GM21526 (cell line): ENCODE results near the gene NAV3.

ENCODE experiments used
- ATAC-seq: cut with Tn5 transposase; IDR thresholded peaks from one replicate; pipeline ENCODE4 v1.9.1; 2021; ENCODE audit warnings: moderate library complexity; ENCODE audit not compliant: unreplicated experiment, low FRiP score

The NAV3 gene

DNA sequence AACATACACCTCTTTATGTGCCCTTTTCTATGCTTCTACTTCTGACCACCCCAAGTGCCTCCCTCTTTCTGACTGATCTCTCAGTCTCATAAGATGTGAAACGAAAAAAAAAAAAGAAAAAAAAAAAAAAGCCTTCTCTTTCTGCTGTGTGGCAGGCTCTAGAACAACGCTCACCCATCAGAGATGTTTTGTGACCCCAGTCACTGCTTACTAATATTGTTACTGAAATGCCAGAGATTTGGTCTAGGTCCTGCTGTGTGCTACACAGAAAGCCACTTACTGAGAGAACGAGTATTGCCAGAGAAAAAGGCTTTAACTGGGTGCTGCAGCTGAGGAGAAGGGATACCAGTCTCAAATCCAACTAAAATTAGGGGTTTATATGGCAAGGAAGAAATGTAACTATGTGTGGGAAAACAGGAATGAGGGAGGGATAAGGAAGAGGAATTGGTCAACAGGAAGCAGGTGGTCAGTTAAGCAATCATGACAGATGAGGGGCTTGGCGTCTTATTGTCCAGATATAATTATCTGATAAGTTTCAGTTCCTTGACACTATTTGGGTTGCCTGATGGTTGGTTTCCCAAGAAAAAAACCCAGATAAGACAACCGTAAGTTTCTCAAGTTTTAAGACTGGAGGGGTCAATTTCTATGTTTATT lies 149.0 kb downstream of the NAV3 start:
- no peak for ATAC-seq

DNA sequence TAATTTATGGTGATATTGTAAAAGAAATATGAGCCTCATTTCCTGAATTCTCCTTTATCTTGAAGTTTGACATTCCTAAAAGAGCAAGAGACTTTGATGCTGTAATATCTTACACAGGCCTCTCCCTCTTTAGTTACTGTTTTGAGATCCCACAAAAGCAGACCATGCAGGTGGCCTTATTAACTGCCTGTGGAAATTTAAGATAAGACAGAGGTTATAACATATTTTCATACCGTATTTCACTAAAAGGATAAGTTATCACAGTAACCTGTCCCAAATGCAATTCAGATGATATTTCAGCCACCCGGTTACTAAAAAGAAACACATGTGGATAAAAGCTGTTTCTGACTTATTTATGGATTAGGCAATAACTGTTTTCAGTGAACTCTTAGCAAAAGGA lies 150.1 kb downstream of the NAV3 start:
- ATAC-seq: no peak

DNA sequence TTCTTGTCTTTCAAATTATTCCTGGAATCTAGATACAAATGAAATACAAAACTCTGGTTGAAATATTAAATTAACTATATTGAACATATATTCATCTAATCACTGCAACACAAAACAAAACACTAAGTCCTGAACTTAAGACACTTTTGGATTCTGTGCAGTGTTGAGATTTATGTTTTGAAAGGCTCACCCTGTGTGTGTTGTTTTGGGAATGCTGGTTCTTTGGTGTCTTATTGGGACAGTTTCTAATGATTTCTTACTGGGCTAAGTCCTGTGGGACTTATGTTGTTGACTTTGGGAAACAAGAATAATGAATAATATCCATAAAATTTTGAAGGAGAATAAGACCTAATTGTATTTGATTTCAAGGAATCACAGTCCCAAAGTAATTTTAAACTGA lies 153.2 kb downstream of the NAV3 start:
- ATAC-seq: no peak

GRCh38 chr12:77992760-77993159 lies 162.1 kb downstream of the NAV3 start:
- ATAC-seq: no peak

GRCh38 chr12:77993658-77994057 lies 163.0 kb downstream of the NAV3 start:
- ATAC-seq: no peak

- peak; percentile 83 for ATAC-seq
These were observed 164.9 kb downstream of the NAV3 start for GRCh38 chr12:77995436-77996167.

DNA sequence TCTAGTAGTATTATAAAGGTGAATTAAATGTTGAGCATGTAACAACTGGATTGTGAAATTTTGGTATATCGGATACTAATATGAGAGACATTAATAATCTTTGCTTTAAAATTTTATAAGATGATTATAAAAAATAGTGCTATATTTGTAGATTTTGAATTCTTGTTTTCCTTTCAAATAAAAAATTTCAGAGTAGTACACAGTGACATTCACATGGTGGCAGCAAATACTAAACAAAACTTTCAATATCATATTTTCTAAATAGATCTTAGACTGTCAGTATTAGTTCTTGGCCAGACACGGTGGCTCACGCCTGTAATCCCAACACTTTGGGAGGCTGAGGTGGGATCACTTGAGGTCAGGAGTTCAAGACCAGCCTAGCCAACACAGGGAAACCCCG lies 166.0 kb downstream of the NAV3 start:
- no peak for ATAC-seq

DNA sequence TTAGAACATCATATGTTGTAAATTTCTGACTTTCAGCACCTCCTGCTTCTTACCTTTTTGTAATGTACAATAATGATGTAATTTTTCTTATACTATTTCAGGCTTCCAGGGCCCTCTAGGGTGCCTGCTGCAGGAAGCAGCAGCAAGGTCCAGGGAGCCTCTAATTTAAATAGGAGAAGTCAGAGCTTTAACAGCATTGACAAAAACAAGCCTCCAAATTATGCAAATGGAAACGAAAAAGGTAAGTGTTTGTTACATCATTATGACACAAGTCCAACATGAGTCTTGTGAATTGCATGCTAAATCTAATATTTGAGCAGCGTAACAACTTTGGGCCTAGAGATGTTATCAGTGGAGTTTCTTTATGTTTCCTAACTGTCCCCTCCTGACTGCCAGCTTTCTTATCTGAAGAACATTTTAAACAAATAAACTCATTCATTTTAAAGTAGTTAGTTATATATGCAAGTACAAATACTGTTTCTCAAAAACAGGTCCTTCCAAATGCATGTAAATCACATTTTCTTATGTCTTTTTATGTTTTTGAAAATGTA lies 167.6 kb downstream of the NAV3 start:
- no peak for ATAC-seq

DNA sequence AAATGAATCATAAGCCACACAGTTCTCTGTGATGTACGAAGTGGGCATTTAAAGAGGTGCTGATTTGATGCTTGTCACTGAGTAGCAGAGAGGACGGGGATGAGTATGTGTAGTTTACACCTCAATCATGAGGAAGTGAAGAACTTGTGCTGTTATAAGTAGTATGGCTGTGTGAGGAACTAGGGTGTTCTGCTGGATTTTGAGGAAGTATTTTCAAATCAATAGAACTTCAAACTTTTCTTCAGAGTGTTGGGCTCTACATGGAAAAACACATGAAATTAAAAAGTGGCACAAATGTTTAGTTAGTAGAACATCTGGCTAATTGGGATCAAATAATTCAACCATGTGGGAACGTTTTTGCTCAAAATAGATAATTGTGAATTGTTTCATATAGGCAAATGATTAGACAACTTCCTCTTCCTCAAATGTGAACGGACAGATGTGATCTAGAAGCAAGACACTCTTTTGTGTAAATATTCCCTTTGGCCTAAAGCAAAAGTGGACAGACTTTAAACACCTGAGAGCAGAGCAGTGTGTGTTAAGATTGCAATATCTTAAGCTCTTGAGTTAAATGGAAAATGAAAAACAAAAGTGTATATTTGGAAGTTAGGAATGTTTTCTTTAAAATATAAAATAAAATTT lies 168.5 kb downstream of the NAV3 start:
- ATAC-seq: peak; percentile 80

- no peak for ATAC-seq
These were observed 172.2 kb downstream of the NAV3 start for GRCh38 chr12:78002878-78003277.

- no peak for ATAC-seq
These were observed 173.8 kb downstream of the NAV3 start for GRCh38 chr12:78004249-78005093.

- ATAC-seq: no peak
These were observed 174.4 kb downstream of the NAV3 start for GRCh38 chr12:78005094-78005492.

DNA sequence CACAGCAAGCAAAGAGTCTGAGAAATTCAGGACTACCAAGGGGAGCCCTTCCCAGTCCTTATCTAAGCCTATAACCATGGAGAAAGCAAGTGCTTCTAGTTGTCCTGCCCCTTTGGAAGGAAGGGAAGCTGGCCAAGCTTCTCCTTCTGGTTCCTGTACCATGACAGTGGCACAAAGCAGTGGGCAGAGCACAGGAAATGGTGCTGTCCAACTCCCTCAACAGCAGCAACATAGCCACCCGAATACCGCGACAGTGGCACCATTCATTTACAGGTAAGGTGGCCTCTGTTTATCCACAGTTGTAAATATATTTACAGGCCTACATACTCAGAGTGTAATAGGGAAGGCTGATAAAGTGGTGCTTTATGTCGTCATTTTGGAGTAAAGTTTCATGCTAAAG lies 176.5 kb downstream of the NAV3 start:
- no peak for ATAC-seq

DNA sequence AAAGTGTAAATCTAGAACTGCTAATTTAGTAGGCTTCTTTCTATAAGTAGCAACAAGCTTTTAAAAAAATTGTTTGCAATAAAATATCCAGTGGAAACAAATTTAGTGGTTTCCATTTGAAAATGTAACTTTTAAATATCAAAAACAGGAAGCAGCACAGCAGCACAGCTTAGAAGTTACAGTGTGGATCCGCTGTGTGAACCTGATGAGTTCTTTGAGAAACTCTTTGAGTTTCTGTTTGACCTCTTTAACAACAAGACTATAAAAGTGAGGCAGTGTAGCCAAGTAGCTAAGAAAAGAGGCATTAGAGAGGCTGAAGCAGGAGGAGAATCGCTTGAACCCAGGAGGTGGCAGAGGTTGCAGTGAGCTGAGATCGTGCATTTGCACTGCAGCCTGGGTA lies 178.3 kb downstream of the NAV3 start:
- no peak for ATAC-seq

DNA sequence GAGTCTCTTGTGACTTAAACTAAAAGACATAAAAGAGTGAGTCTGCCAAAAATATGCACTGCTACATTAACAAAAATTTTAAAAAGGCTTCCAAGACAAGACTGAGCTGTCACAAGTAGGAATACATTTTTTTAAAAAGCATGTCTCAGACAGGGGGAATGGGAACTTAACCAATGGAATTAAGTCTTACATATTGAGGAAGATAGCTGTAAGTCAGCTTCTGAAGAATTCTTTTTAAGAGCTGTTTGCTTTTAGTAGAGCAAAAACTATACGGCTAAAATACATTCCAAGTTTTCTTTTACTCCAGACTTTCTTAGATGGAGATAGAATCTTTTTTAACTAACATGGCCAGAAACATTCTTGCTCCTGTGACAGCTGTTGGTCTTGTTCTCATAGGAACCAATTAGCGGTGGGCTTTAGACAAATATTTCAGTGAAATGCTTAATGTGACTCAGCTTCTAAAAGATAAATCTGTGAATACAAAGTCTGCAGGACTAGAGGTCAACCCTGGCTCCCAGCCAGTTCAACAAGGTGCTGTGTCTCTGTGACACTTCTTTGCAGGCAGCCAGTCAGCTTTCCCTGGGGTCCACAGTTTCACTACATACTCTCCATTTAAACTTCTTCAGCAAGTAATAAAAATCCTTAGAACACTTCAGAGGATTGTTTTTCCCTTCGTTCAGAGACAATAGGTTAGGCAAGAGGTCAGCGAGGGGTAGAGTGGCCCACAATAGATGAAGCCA lies 187.6 kb downstream of the NAV3 start:
- ATAC-seq: no peak

DNA sequence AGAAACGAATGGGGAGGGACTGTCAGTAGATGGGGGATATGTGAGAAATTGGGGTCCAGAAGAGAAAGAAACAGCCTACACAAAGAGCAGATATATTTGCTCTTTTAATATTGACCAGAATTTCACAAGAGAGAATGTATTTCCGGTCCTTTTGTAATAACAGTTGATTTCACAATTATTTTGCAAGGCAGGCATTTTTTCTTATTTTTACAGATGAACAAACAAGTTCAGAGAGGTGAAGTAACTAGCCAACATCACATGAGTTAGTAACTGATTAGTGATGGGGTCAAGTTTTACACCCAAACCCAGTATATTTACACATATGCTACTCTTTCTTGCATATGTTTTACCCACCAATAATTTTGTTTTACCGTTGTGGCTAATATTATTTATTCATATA lies 188.2 kb downstream of the NAV3 start:
- ATAC-seq: no peak

GRCh38 chr12:78028426-78028825 lies 197.7 kb downstream of the NAV3 start:
- no peak for ATAC-seq

GRCh38 chr12:78034025-78034424 lies 203.3 kb downstream of the NAV3 start:
- ATAC-seq: no peak

DNA sequence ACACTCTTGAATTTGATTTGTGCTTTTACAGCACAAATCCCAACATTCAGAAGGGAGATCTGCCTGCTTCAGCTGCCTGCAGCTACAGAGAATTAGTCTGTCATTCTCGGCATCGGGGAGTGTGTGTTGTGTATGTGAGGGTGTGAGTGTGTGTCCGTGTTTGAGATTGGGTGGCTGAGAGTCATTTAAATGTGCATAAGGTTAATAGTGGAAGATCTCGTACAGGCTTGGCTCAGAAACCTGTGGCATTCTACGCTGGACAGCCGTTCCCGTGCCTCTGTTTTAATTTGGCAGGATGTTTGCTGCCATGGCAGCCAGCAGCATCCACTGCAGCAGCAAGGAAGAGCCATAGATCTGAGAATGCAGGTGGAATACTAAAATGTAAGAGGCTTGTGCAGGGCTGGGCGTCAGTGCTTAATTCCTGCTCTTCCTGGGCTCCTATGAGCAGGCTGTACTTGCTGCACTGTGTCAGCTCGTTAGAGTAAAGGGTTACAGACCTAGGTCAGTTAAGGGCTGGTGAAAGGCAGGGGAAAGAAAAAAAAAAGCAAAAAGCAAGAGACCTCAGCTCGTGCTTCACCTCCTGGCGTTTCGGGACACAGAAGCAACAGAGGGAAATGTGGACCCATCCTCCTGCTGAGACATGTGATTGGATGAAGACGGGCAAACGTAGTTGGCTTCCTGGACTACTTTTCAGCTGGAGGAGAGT lies 205.4 kb downstream of the NAV3 start:
- ATAC-seq: no peak
